Epithelial cell of esophagus (primary cell): ENCODE results near the gene TMEM63C.

Experiments
- DNase-seq: peaks from one replicate; pipeline ENCODE4 v3.0.0; 2010; ENCODE audit warnings: low read depth
- H3K4me3 ChIP-seq: 2 replicates; pipeline ENCODE4 v1.5.1; 2011; ENCODE audit warnings: mild to moderate bottlenecking, low read length, control low read depth
- CTCF ChIP-seq: IDR thresholded peaks from 2 replicates; pipeline ENCODE4 v1.5.1; 2011; ENCODE audit warnings: low read depth, mild to moderate bottlenecking, low read length, control low read depth, inconsistent platforms; ENCODE audit not compliant: insufficient read depth; ENCODE audit errors: missing control alignments

Gene TMEM63C

GRCh38 chr14:77181603-77182437, at the start of gene TMEM63C:
TSS of gene TMEM63C (plus strand) at chr14:77181798. CDS start at chr14:77218814, 37,016 bp downstream.
- H3K4me3 ChIP-seq, result peak within 1 kb of the TSS; percentile 90
- TF ChIP-seq CTCF, result no peak
- peak; percentile 83 for DNase-seq

- TF ChIP-seq CTCF, result peak; percentile 1
- no peak overlapping the region for H3K4me3 ChIP-seq
- DNase-seq, result no peak
These were observed 49.6 kb upstream of the TMEM63C start for GRCh38 chr14:77131871-77132486.

GRCh38 chr14:77133720-77134338, 47.8 kb upstream of the TMEM63C start:
- DNase-seq, result peak; percentile 82
- H3K4me3 ChIP-seq, result no peak overlapping the region
- TF ChIP-seq CTCF, result peak; percentile 4

- DNase-seq, result no peak
- no peak overlapping the region for H3K4me3 ChIP-seq
- no peak for TF ChIP-seq CTCF
These were observed 42.6 kb upstream of the TMEM63C start for GRCh38 chr14:77139022-77139421.

- DNase-seq, result peak; percentile 31
- no peak overlapping the region for H3K4me3 ChIP-seq
- peak; percentile 53 for TF ChIP-seq CTCF
These were observed 41.8 kb upstream of the TMEM63C start for GRCh38 chr14:77139540-77140358.

GRCh38 chr14:77140359-77141213, 41.0 kb upstream of the TMEM63C start:
- TF ChIP-seq CTCF, result no peak
- no peak for DNase-seq
- no peak overlapping the region for H3K4me3 ChIP-seq
